Ureter (tissue), 1 donor: ENCODE data around the gene MAPKBP1. TPM values are rescaled to one million over a fixed set of nuclear protein-coding genes. Genes with fewer than 3 reads are reported as not detected.

Source experiments
- DNase-seq: peaks from one replicate; pipeline ENCODE4 v3.0.0-alpha.2; 2020; ENCODE audit warnings: low spot score
- total RNA-seq: library from RNA; stranded (reverse); gene quantifications from one replicate; pipeline ENCODE4 v1.2.4, GENCODE V29; 2023
- donor health status: DM: yes; HTN: yes; CAD: no.

MAPKBP1 gene
- total RNA-seq, 1 donor from 2014 or later, result 39.6 TPM

DNA sequence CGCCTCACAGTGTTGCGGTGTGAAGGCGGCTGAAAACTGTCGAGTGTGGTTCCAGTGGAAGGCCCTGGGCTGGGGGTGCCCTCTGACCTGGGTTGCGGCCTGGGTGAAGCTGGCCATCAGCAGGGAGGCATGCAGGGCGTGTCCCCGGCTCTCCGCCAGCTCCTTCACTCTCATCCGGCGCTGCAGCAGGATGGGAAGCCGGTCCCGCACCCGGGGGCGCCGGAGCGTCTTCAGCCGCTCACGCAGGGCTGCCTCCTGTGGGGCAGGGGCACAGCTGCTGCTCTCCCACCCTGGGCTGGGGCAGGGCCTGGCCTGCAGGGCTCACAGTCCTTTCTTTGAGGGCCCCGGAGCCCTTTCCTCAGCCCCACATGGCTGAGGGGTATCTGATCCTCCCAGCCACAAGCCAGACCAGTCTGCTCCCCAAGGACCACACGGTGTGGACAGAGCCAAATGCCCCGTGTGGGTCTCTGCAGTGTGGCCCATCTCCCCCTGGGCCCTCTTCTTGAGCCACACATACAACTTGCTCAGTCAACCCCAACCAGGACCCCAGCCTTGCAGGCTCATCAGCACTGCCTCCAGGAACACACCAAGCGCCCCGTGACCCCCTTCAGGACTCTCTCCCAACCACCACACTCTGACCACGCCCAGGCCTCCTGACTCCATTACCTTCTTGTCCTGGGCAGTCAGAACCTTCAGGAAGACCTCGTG is 92.7 kb downstream of the MAPKBP1 start:
- no peak for DNase-seq

DNA sequence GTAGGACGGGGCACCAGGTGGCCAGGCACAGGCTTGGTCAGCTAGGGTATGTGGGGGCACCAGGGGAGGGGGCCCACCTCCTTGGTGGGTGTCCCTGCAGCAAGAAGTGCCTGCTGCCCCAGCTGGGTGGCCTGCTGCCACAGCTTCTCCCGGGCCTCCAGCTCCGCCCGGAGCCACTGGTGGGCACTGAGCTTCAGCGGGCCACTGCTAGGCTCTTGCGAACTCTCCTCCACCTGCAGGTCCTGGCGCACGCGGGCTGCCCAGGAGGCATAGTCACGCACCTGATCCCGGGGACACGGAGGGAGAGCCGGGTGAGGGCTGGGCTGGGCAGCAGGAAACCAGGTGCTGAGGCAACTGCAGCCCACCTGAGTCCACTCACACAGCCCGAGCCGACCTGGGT is 94.0 kb downstream of the MAPKBP1 start:
- no peak for DNase-seq

DNA sequence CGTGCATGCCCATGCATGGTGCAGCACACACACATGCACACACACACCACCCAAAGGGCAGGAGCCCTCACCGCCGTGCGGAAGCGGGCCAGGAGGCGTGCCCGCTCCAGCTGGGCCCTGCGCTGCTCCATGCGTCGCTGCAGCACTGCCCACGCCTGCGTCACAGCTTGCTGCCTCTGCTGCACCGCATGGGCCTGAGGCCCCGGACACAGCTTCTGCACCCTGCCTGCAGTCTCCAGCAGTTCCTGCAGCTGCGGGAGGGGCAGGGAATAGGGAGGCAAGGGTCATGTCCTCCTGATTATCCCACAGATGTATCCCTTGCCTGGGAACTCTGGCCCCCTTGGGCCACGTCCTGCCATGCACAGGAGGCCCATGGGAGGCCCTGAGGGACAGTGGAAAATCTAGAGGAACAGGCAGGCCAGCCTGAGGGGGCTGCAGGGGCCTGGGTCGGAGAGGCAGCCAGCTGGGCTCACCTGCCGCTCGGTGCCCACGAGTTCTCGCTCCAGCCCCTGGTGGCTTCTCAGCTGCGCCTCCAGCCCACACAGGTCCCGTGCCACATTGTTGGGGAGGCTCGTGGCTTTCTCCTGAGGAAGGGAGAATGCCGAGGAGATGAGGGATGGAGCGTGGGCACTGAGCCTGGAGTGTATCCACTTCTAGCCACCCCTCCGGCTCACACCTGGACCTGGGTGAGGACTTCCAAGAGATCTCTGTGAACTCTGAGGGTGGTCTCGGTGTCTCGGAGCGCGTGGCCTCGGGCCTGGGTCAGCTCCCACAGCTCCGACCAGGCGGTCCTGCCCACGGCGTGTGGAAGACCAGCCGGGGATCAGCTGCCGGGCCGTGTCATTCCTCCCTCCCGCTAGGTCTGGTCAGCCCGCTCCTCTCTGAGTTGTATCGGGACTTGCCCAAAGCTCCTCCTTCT is 95.7 kb downstream of the MAPKBP1 start:
- DNase-seq, result no peak

DNA sequence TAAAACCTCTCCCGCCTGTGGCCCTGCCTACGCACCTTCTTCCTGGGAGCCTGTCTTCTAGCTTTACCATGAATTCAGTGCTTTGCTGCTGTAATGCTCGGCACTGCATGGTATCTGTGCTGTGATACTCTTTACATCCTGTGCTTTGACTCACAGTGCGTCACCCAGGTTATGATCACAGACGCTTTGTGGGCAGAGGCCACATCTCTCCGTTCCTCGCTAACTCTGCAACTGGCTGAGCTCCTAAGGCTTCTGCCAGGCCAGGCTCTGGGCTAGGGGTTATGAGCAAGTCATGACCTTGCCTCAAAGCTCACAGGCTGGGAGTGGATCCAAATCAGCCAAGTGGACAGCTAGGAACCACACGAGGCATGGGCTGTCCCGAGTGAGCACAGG is 96.4 kb downstream of the MAPKBP1 start:
- no peak for DNase-seq

DNA sequence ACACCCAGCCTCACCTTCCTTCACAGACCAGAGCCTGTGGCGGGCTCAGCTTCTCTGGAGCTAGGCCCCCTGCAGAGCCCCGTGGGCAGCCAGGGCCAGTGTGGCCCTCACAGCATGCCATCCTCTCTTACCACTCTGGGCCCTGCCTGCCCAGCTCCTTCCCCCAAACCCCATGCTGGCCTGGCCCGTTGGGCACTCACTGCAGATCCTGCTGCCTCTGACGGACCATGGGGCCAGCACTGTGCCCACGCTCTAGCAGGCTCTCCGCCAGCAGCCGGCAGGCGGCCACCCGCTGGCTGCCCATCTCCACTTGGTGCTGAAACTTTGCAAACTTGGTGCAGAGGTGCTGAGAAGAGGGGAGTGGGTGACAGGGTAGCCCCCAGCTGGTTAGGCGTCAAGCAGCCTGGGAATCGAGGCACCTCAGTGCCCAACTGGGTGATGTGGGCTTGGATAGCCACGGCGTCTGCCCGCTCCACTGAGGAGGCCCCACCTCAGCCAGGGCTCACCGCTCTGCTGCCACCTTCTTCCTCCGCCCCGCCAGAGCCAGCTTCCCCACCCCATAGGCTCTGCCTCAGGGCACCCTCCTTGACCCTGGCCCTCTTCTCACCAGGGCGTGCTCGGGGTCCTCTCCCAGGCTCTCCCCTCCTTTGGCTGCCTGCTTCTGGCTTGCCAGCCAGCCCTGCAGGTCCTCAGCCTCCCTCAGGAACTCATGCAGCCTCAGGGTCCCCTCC is 97.1 kb downstream of the MAPKBP1 start:
- DNase-seq, result no peak

DNA sequence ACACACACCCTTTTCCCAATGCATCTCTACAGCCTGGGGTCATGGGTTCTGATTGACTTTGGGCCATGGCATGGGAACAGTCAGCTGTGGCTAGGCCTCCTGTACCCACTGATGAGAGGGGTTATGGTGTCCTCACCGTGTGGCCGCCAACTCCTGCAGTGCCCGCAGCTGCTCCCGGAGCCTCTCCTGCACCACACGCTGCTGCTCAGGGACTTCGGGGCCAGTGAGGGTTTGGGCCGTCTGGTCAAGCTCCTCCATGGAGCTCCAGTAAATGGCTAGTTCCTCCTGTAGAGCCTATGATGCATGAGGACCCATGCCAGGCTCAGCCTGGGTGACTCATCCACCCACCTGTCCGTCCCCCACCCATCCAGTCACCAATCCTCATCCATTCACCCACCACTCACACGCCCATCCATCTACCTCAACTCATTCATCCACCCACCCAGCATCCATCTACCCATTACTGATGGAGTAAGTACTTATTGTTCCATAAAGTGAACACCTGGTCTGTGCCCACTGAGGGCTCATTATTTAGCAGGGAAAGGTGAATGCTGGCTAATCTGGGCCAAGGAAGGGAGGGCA is 98.0 kb downstream of the MAPKBP1 start:
- DNase-seq, result no peak

DNA sequence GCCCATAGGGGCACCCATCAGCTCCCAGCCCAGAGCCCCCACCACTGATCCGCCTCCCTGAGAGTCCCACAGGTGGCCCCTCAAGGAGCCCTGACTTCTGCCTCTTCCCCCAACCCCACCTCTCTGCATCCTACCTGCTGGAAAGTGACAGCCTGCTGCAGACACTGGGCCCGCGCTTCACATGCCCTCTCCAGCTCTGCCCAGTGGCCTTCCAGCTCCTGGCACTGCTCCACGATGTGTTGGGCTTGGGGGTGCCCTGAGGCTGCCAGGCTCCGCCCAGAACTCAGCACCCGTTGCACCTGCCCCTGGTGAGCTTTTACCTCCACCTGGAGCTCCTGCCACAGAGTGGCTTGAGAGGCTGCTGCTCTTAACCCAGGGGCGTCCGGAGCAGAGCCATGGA is 99.4 kb downstream of the MAPKBP1 start:
- DNase-seq, result no peak

DNA sequence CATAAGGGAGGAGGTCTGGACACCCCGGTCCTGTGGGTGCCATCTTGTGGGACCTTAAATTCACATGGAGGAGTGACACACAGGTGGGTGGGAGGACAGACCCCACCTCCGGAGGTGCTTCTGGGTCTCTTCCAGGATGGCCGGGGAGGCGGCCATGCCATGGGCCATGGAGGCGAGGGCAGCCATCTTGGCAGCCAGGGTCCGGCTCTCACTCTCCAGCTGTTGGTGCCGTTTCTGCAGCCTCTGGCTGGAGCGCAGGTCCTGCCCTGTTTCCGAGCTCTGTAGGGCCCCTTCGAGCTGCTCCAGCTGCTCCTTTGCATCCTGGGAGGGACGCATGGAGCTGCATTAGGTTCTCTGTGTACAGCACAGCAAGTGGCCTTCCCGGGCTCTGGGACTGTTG is 100.5 kb downstream of the MAPKBP1 start:
- DNase-seq, result no peak

DNA sequence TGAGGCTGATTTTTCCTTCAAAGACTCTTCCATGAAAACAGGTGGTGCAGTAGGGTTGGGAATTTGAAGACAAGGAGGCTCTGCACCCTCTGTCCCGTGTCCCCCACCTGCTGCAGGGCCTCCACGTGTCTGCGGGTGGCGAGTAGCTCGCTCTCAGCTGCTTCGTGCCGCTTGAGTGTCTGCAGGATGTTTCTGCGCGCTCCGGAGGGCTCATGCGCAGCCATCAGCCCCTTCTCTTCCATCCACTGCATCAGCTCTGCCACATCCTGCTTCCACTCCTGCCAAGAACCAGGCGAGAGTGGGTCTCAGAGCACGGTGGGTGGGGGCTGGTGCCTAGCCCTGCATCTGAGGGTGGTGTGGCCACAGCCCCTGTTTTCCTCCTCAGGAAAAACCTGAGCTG is 101.7 kb downstream of the MAPKBP1 start:
- DNase-seq, result no peak

DNA sequence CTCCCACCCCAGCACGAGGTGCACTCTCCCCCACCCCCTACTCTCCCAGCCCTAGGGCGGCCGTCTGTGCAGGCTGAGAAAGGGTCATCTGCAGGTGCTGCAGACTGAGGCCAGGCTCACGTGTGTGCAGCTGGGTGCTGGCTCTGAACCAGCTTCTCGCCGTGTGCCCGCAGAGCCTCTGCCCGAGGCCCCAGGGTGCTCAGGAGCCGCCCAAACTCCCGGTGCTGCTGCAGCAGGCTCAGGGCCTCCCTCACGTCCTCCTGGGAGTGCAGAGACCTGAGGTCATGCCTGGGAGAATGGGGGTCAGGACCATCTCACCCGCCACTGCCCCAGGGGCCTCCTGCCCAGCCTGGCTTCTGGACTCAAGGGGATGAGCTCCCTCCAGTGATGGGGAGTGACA is 102.4 kb downstream of the MAPKBP1 start:
- DNase-seq, result no peak

Other genes starting within 250 kb of the MAPKBP1 start
- 34.5 TPM for gene RPAP1, start 230.2 kb upstream of the MAPKBP1 start, total RNA-seq
- 9.6 TPM for gene TYRO3, start 215.3 kb upstream of the MAPKBP1 start, total RNA-seq
- 65.2 TPM for gene MGA, start 114.1 kb upstream of the MAPKBP1 start, total RNA-seq
- gene JMJD7, start 53.6 kb downstream of the MAPKBP1 start, total RNA-seq, result 48.6 TPM
- gene PLA2G4B, start 64.4 kb downstream of the MAPKBP1 start, total RNA-seq, result 30.0 TPM
- 11.9 TPM for gene SPTBN5, start 119.6 kb downstream of the MAPKBP1 start, total RNA-seq
- 64.1 TPM for gene EHD4, start 198.1 kb downstream of the MAPKBP1 start, total RNA-seq
- 0.34 TPM for gene PLA2G4E, start 246.6 kb downstream of the MAPKBP1 start, total RNA-seq